Endothelial cell of umbilical vein (primary cell): ENCODE measurements around the gene DCTN4. TPM values are rescaled to one million over a fixed set of nuclear protein-coding genes. Genes with fewer than 3 reads are reported as not detected.

ENCODE experiments used
- BruUV-seq: library from RNA; stranded (reverse); fragments of 400-500 nt; replicated peaks from 2 replicates; lab custom pipeline; 2021; lab: Mats Ljungman, UMichigan
- CTCF ChIA-PET: fragments of 300-600, 350-600 bp; sonication (Branson Sonifier 250); formaldehyde crosslinking; loops from one replicate; lab custom pipeline; 2021; ENCODE audit warnings: antibody characterized with exemption, inconsistent platforms; lab: Charles Lee
- POLR2A ChIA-PET: fragments of 300-600, 350-600 bp; sonication (Branson Sonifier 250); formaldehyde crosslinking; loops from one replicate; lab custom pipeline; 2021; ENCODE audit warnings: antibody characterized with exemption, inconsistent platforms; lab: Charles Lee
- DNase-seq: peaks from one replicate; pipeline ENCODE4 v3.0.0-alpha.2; 2011; ENCODE audit warnings: low read depth, low spot score
- FAIRE-seq: peaks from 2 replicates; lab custom pipeline; 2011; peaks lifted over from hg19 to GRCh38; lab: Jason Lieb, UNC
- H2AFZ ChIP-seq: 2 replicates; pipeline ENCODE4 v1.6.0; 2012; ENCODE audit warnings: low read depth, low read length, control low read depth, inconsistent platforms
- H3K27ac ChIP-seq: 2 replicates; pipeline ENCODE4 v1.5.1; 2011; ENCODE audit warnings: low read depth, mild to moderate bottlenecking, control low read depth, low read length, moderate library complexity; ENCODE audit not compliant: insufficient read depth
- H3K27me3 ChIP-seq, 2 experiments: 2 replicates each; pipeline versions ENCODE4 v1.6.0 to v1.6.1; 2011; ENCODE audit warnings: low read length in 2 of 2, mixed read lengths in 1 of 2; ENCODE audit not compliant: control insufficient read depth in 2 of 2, insufficient read depth in 2 of 2
- H3K36me3 ChIP-seq, 2 experiments: 2 replicates in 1 of 2; 3 replicates in 1 of 2; pipeline ENCODE4 v1.5.1; 2011; ENCODE audit warnings: low read length in 2 of 2, mild to moderate bottlenecking in 1 of 2, moderate library complexity in 1 of 2; ENCODE audit not compliant: control insufficient read depth in 2 of 2, insufficient read depth in 2 of 2; ENCODE audit errors: extremely low read depth in 1 of 2
- H3K4me1 ChIP-seq: 3 replicates; pipeline ENCODE4 v1.5.1; 2011; ENCODE audit warnings: mild to moderate bottlenecking, low read length; ENCODE audit not compliant: control insufficient read depth, insufficient read depth; ENCODE audit errors: extremely low read depth
- H3K4me2 ChIP-seq: 2 replicates; pipeline ENCODE4 v1.6.1; 2011; ENCODE audit warnings: low read length, control low read depth, mixed read lengths; ENCODE audit not compliant: insufficient read depth
- H3K4me3 ChIP-seq, 3 experiments: fragments of 200-600 bp in 1 of 3; sonication (generic), shearing (Covaris generic) in 1 of 3; replicated peaks in 1 of 3; 2 replicates each; pipeline ENCODE4 v1.5.1; 2011 to 2016; ENCODE audit warnings: control low read depth in 3 of 3, low read length in 3 of 3, mild to moderate bottlenecking in 2 of 3, inconsistent platforms in 1 of 3, low read depth in 1 of 3, moderate library complexity in 1 of 3; ENCODE audit not compliant: insufficient read depth in 1 of 3
- H3K79me2 ChIP-seq: 2 replicates; pipeline ENCODE4 v1.6.0; 2012; ENCODE audit warnings: low read length, inconsistent platforms; ENCODE audit not compliant: control insufficient read depth, insufficient read depth
- H3K9ac ChIP-seq: replicated peaks from 2 replicates; pipeline ENCODE3; 2011; ENCODE audit warnings: low read length, control low read depth; ENCODE audit not compliant: insufficient read depth; ENCODE audit errors: extremely low read depth
- H3K9me1 ChIP-seq: replicated peaks from 3 replicates; pipeline ENCODE4 v1.6.0; 2011; ENCODE audit warnings: mild to moderate bottlenecking, low read length; ENCODE audit not compliant: control insufficient read depth, insufficient read depth; ENCODE audit errors: extremely low read depth
- H3K9me3 ChIP-seq: replicated peaks from 2 replicates; pipeline ENCODE4 v1.5.1; 2012; ENCODE audit warnings: low read length, inconsistent platforms; ENCODE audit not compliant: control insufficient read depth, insufficient read depth
- H4K20me1 ChIP-seq: replicated peaks from 2 replicates; pipeline ENCODE3; 2011; ENCODE audit warnings: mild to moderate bottlenecking, low read length; ENCODE audit not compliant: control insufficient read depth, insufficient read depth; ENCODE audit errors: extremely low read depth
- CTCF ChIP-seq, 2 donors: IDR thresholded peaks; 1 replicate in 1 of 2; 2 replicates in 1 of 2; pipeline ENCODE4 v1.5.1; 2011; ENCODE audit warnings: low read length in 2 of 2, mild to moderate bottlenecking in 2 of 2, moderate library complexity in 2 of 2, control low read depth in 1 of 2, inconsistent platforms in 1 of 2, low read depth in 1 of 2; ENCODE audit not compliant: insufficient read depth in 1 of 2; ENCODE audit errors: extremely low read depth in 1 of 2
- EZH2 ChIP-seq: IDR thresholded peaks from 2 replicates; pipeline ENCODE4 v1.6.1; 2012; ENCODE audit warnings: borderline replicate concordance, low read depth, mild to moderate bottlenecking, moderate library complexity, low read length, inconsistent platforms; ENCODE audit not compliant: severe bottlenecking
- FOS ChIP-seq: IDR thresholded peaks from 2 replicates; pipeline ENCODE4 v1.6.1; 2011; ENCODE audit warnings: mild to moderate bottlenecking, low read length, moderate library complexity, borderline replicate concordance; ENCODE audit not compliant: insufficient read depth
- GATA2 ChIP-seq: IDR thresholded peaks from 2 replicates; pipeline ENCODE4 v1.7.0; 2011; ENCODE audit warnings: low read depth, mild to moderate bottlenecking, moderate library complexity, mixed read lengths, low read length; ENCODE audit not compliant: insufficient read length, insufficient read depth
- JUN ChIP-seq: IDR thresholded peaks from 2 replicates; pipeline ENCODE4 v1.6.1; 2011; ENCODE audit warnings: borderline replicate concordance, low read depth; ENCODE audit not compliant: insufficient read length, insufficient read depth
- MAX ChIP-seq: IDR thresholded peaks from 2 replicates; pipeline ENCODE4 v1.6.1; 2011; ENCODE audit not compliant: insufficient read depth, insufficient read length
- MYC ChIP-seq: IDR thresholded peaks from one replicate; pipeline ENCODE4 v1.6.1; 2011; ENCODE audit warnings: mild to moderate bottlenecking, low read depth, low read length
- POLR2A ChIP-seq: IDR thresholded peaks from 2 replicates; pipeline ENCODE4 v1.6.1; 2012; ENCODE audit warnings: low read depth, mild to moderate bottlenecking, control low read depth, low read length
- POLR2AphosphoS5 ChIP-seq: IDR thresholded peaks from 2 replicates; pipeline ENCODE4 v1.6.1; 2012; ENCODE audit warnings: low read depth, mild to moderate bottlenecking, control low read depth, low read length, moderate library complexity; ENCODE audit not compliant: insufficient read depth
- dilution Hi-C: fragments of 300-500 bp; cut with MboI; formaldehyde crosslinking; loops from one replicate; pipeline ENCODE4 v1.15.0; 2019; ENCODE audit warnings: low sequenced_read_pairs; ENCODE audit not compliant: extremely low pct_ligation_motif_present
- intact Hi-C: fragments of 100-400 bp; cut with micrococcal nuclease; formaldehyde crosslinking; loops from one replicate; pipeline ENCODE4 v1.10.0; 2022
- polyA plus RNA-seq, 4 experiments: library from polyadenylated mRNA; depleted of rRNA in 3 of 4; stranded (reverse) in 3 of 4; unstranded in 1 of 4; fragments of >200 nt; gene quantifications; 2 replicates each; pipeline versions ENCODE4 v1.2.1 to v1.2.3, GENCODE V29; 2011 to 2012; ENCODE audit warnings: missing spikeins in 1 of 4
- total RNA-seq: library from RNA; stranded (reverse); gene quantifications from 2 replicates; pipeline ENCODE4 v1.2.3, GENCODE V29; 2021

The DCTN4 gene
- total and polyA plus RNA-seq, 2 donors (not counting 3 experiments of a cell fraction or from before 2014, with no cell fraction given): 22.4 to 47.3 TPM

GRCh38 chr5:150751096-150751891 lies 7.5 kb downstream of the DCTN4 start:
- Histone ChIP-seq H3K27me3 (no peaks in the 10 kb centered on the region), H3K9ac (no peak overlapping the region), H2AFZ (no peak overlapping the region), H3K4me2 (no peak overlapping the region), H3K4me1 (peaks cover 5% of the 10 kb centered on the region), H3K36me3 (peaks cover 12 to 17% of the 10 kb centered on the region in 2 experiments), H3K9me3 (no peaks in the 10 kb centered on the region), H3K79me2 (peaks cover 39% of the 10 kb centered on the region), H3K27ac (no peak overlapping the region), H3K9me1 (no peaks in the 10 kb centered on the region), H3K4me3 (no peak overlapping the region), H4K20me1 (no peaks in the 10 kb centered on the region)
- intact Hi-C loops (no loop called here), dilution Hi-C loops (no loop called here)
- ChIA-PET POLR2A (no interaction called here), CTCF (interaction anchor here (1.1 to 1.2 kb wide), 2 partner anchors 32 to 95 kb away, joined by 4 to 6 read pairs; partner anchors contain the start of gene IRGM)
- no TSS peak for BruUV-seq
- no peak for TF ChIP-seq MYC
- no peak for TF ChIP-seq POLR2AphosphoS5
- no peak for TF ChIP-seq GATA2
- no peak for TF ChIP-seq EZH2
- TF ChIP-seq JUN: no peak
- no peak for TF ChIP-seq MAX
- no peak for TF ChIP-seq CTCF (IDR thresholded peaks at IDR 0.05; ENCODE audit: extremely low read depth in 1 of 2, insufficient read depth in 1 of 2, low read depth in 1 of 2, low read length in 2 of 2)
- no peak for TF ChIP-seq FOS
- no peak for TF ChIP-seq POLR2A
- DNase-seq: no peak
- FAIRE-seq: no peak
